Hematopoietic multipotent progenitor cell (in vitro differentiated cells): Measurements from ENCODE around the gene ARHGEF19. TPM values are rescaled to one million over a fixed set of nuclear protein-coding genes. Genes with fewer than 3 reads are reported as not detected.

Source experiments
- DNase-seq, 3 donors: peaks; one replicate each; pipeline ENCODE4 v3.0.0-alpha.2; 2011 to 2015; ENCODE audit warnings: low read depth in 2 of 3, low spot score in 2 of 3
- small RNA-seq: library from RNA; depleted of rRNA; stranded (forward); fragments of <200 nt; gene quantifications from one replicate; pipeline ENCODE3, GENCODE V24; 2012
- total RNA-seq: library from RNA; depleted of rRNA; stranded (reverse); fragments of >200 nt; gene quantifications from one replicate; pipeline ENCODE4 v1.2.3, GENCODE V29; 2012

The ARHGEF19 gene
- total RNA-seq, 1 donor: 9.2 TPM

DNA sequence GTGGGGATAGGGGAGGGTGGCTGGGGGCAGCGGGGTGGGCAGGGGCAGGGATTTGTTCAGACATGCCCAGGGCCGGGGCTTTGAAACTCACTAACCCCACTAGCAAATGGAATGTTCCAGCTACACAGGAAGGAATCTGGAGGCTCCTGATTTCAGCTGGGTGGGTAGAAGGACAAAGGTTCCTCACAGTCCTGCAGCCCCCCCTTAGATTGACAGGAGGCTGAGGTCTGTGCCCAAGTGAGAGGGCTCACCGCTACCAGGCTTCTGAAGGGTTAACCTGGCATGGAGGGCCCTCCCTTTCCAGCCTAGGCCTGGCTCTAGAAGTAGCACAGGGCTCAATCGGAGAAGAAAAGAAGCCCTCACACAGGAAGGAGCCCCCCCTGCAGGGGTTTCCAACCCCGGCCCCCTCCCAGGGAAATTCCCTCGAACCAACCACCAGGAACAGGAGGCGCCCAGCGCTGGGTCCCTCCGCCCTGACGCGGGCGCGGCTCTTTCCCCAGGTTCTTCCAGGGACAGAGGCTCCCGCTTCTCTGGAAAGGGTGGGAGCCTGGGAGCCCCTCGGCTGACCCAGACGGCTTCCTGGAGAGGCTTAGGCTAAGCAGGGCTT is 59.9 kb downstream of the ARHGEF19 start:
- DNase-seq: no peak

DNA sequence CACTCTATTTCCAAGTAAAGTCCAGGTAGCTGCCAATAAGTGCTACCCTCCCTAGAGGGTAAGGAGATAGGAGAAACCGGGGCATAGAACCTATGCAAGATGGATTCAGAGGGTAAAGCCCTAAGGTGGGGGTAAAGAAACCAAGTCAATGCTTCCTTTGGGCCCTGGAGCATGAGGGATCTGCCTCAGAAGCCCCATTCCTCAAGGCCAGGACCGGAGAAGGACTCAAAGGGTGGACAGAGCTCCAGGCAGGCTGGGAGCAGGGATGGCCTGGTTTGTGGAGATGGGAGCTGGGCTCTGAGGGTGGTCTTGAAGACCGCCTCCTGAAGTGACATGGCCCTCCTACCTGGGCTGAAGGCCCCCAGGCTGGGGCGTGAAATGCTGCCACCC is 60.5 kb downstream of the ARHGEF19 start:
- no peak for DNase-seq

DNA sequence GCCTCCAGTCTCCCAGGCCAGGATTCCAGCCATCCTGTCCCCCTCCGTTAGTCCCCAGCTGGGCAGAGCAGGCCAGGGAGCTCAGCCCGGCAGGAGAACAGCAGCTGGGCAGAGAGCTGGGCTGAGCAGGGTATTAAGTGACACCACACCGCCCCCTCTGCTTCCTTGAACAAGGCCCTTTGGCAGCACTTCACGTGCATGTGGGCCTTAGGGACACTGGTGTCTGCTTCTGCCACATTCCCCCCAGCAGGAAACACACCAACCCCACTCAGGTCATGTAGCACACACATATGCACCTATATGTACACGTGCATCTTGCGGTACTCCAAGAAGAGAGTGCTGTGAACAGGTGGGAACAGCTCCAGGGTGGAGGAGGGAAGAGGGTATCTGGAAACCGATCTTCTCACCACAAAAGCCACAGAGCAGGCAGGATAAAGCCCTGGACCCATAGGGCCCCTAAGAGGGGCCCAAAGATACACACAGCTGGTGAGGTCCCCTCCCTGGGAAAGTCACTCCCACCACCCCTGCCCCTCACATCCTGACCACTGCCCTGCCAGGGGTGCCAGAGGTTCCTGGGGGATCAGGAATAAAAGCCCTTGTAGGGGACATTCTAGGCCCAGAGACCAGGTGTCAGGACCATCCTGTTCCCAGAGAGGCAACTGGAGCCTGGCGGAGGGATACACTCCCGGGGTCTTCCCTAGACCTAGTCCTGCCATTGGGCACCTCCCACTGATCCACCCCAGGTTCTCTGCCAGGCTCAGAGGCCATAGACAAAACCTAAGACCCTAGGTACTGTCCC is 61.1 kb downstream of the ARHGEF19 start:
- peak in 1 of 3 donors; percentile 63 for DNase-seq

DNA sequence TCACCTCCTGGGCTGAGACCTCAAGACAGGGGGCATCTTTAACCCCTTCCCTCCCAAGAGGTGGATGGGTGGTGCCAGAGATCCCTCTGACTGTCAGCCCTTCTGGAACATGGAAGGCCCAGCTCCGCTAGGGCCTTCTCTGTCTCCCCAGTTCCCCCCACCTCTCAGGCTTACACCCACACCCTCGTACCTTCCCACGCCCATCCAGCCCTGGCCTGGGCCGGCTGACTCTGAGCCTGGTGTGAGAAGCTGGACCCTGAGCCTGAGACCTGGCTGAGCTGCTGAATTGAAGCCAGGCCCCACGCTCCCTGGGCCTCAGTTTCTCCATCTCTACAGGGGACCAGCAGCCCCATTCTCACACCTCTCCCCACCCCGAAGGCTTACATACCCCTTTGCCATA is 61.9 kb downstream of the ARHGEF19 start:
- DNase-seq: no peak

DNA sequence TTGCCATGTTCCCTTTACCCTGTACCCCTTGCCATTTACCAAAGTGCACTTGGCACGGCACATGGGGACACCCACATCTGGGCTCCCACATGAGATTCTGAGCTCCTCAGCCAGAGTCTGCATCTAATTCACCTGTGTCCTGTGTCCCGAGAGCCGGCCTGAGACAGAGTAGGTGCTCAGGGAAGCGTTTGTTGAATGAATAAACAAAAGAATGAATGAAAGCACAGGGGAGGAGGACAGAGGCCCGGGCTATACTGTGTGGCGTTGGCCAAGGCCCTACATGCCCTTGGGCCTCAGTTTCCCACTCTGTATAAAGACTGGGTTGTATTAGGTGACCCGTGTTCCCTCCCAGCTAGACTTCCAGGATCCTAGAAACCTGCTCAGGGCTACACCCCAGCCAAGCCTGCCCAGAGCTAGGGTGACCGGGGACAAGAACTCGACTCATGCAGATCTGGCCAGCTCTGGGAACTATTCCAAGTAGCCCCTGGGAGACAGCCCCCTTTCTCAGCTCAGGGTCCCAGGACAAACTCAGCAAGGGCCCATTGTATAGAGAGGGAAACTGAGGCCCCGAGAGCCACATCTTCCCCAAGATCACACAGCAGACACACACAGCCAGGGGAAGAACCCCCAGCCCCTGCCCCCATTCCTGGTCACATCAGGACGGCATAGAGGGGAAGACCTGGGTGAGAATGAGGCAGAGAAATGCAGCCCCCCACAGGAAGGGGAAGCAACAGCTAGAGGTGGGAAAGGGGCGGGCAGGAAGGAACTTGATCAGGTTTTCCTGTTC is 62.6 kb downstream of the ARHGEF19 start:
- DNase-seq: no peak

DNA sequence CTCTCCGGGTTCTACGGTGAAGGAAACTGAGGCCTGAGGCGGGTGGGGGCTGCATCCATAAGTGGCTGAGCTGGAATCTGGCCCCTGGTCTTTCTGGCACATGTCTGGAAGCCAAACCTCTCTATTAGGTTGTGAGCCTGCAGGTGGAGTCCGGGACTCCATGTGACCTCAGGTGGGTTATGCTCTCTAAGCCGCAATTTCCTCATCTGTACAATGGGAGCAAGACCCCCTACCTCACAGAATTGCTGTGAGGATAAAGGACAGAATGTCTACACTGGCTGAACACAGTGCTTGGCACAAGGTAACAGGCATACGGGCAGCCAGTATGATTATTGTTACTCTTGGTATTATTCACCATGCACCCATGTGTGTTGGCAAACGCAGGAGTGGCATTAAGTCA is 63.3 kb downstream of the ARHGEF19 start:
- DNase-seq: no peak

DNA sequence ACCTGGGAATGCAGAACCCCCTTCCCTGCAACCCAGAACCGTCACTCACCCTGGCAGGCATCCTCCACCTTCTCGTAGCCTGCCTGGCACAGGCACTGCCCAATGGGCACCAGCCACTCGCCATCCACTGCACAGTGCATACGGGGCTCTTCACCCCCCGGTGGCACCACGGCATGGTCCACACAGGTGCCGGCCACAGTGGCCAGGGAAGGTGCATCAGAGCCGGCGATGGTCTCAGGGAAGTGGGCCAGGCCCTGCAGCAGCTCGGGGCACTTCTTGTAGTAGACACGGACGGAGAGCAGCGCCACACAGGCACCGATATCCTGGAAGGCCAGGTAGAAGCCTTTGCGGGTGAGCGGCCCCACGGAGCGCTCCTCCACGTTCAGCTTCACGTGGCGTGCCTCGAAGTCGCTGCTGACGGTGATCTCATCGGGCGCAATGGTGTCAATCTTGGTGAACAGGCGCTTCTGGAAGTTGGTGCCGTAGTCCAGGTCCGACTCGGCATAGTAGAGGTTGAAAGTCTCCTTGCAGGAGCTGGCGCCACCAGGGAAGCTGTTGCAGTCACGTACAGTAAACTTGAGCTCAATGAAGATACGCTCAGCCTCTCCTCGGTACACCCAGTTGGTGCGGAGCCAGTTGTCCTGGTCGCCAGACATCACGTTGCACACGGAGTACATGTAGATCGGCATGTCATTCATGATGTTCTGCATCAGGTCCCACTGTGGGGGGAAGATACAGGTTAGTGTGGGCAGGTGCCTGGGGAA is 63.9 kb downstream of the ARHGEF19 start:
- no peak for DNase-seq

Small RNAs within 50 kb of the gene (small RNA-seq; reads per million reads assigned to genes)
- gene MT1XP1: not detected

Other genes with a start within 250 kb of the ARHGEF19 start
- 97.5 TPM for gene ZBTB17, start 236.6 kb downstream of the ARHGEF19 start, total RNA-seq
- gene SRARP, start 208.4 kb downstream of the ARHGEF19 start, total RNA-seq: not detected
- not detected for gene HSPB7, start 194.6 kb downstream of the ARHGEF19 start, total RNA-seq
- not detected for gene CLCNKA, start 190.6 kb downstream of the ARHGEF19 start, total RNA-seq
- 0.81 TPM for gene CLCNKB, start 168.9 kb downstream of the ARHGEF19 start, total RNA-seq
- not detected for gene FAM131C, start 139.0 kb downstream of the ARHGEF19 start, total RNA-seq
- gene EPHA2, start 56.6 kb downstream of the ARHGEF19 start, total RNA-seq: 0.54 TPM
- gene CPLANE2, start 24.5 kb upstream of the ARHGEF19 start, total RNA-seq: 20.7 TPM
- gene FBXO42, start 139.8 kb upstream of the ARHGEF19 start, total RNA-seq: 17.5 TPM
- 69.2 TPM for gene SZRD1, start 154.6 kb upstream of the ARHGEF19 start, total RNA-seq
- not detected for gene SPATA21, start 224.8 kb upstream of the ARHGEF19 start, total RNA-seq
- gene NECAP2, start 228.1 kb upstream of the ARHGEF19 start, total RNA-seq: 69.5 TPM